Esophagus squamous epithelium (tissue), 5 donors: ENCODE measurements around the gene PRSS2. TPM values are rescaled to one million over a fixed set of nuclear protein-coding genes. Genes with fewer than 3 reads are reported as not detected.
"Not testable (repeated sequence)": the region's sequence is repeated elsewhere in the genome, so short reads cannot be mapped to it uniquely, and the experiment has no call there.

Source experiments
- DNase-seq: peaks from one replicate; lab custom pipeline; 2025; lab: John Stamatoyannopoulos, UW
- H3K27ac ChIP-seq, 4 donors: fragments of 200-600 bp; sonication (generic); one replicate each; pipeline ENCODE4 v1.5.1; 2016 to 2019; ENCODE audit warnings: mild to moderate bottlenecking in 1 of 4
- H3K27me3 ChIP-seq, 4 donors: fragments of 200-600 bp; sonication (generic); 1 replicate in 3 of 4; 2 replicates in 1 of 4; pipeline versions ENCODE4 v1.5.1 to v1.6.0; 2017 to 2021; ENCODE audit warnings: antibody characterized with exemption in 1 of 4
- H3K36me3 ChIP-seq, 3 donors: fragments of 200-600 bp; sonication (generic); one replicate each; pipeline ENCODE4 v1.5.1; 2016 to 2019
- H3K4me1 ChIP-seq, 3 donors: fragments of 200-600 bp; sonication (generic); one replicate each; pipeline ENCODE4 v1.5.1; 2017 to 2019
- H3K4me3 ChIP-seq, 4 donors: fragments of 200-600 bp; sonication (generic); 1 replicate in 3 of 4; 2 replicates in 1 of 4; pipeline ENCODE4 v1.5.1; 2016 to 2019; ENCODE audit warnings: mild to moderate bottlenecking in 2 of 4, moderate library complexity in 1 of 4
- H3K9me3 ChIP-seq, 3 donors: fragments of 200-600 bp; sonication (generic); one replicate each; pipeline ENCODE4 v1.5.1; 2016 to 2019
- POLR2A ChIP-seq, 4 donors: fragments of 450-650 bp; IDR thresholded peaks; one replicate each; pipeline ENCODE4 v1.6.1; 2017; ENCODE audit warnings: antibody characterized with exemption in 4 of 4, mild to moderate bottlenecking in 4 of 4, moderate library complexity in 3 of 4
- WGBS, 2 donors: methylation state at CpG; one replicate each; pipeline ENCODE4 v1.1.5; 2018; 5-methylcytosine and 5-hydroxymethylcytosine counted together
- intact Hi-C: fragments of 100-400 bp; cut with DNase I; formaldehyde crosslinking; loops from one replicate; pipeline ENCODE4 v1.15.0; 2022
- total RNA-seq, 4 donors: library from RNA; depleted of rRNA; stranded (reverse); fragments of >200 nt; gene quantifications; one replicate each; pipeline ENCODE4 v1.1.0, GENCODE V29; 2016
- TF ChIP-seq, protein P1 (sequence below), 6 experiments: fragments of 450-650 bp in 4 of 6; fragments of 200-600 bp in 2 of 6; sonication (generic) in 2 of 6; IDR thresholded peaks; one replicate each; pipeline ENCODE4 v1.5.1; 2016 to 2019; ENCODE audit warnings: antibody characterized with exemption in 6 of 6, mild to moderate bottlenecking in 4 of 6, moderate library complexity in 4 of 6
- donor health status: DM: yes; HTN: yes; CAD: no.

The PRSS2 gene
- total RNA-seq, 4 donors from 2014 or later: not detected

DNA sequence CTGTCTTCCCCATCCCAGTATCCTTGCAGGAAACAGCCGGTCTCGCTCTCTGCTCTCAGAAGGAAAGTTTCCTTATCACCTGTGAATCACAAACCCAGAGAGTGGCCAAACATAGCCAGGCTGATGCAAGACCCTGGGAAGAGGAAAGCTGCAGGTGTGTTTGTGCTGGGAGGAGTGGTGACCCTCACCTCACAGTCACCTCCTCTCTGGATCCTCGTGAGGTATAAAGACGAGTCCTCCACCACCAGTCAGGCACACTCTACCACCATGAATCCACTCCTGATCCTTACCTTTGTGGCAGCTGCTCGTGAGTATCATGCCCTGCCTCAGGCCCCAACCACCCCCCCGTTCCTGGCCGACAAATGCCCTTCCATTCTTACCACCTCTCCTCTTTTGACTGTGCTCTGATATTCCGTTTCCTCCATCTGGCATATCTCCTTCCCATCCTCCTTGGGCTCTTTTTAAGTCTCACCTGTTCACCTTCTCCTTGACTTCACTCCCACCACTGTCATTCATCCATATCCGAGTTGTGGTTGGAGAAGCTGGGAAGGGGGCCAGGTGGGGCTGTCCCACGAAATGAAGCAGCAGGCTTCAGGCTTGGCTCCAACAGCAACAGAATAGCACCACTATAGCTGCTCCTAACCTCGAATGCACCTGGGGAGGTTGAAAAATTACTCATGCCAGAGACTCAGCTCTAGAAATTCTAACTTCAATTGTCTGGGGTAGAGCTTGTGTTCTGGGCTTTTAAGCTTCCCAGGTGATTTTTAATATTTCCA is 21.4 kb upstream of the PRSS2 start, which contains the start of gene PRSS1:
TSS of gene PRSS1 (plus strand) at position 255 of the 776 bp plus-strand sequence. CDS start at position 268, 13 bp downstream.
- H3K27me3 ChIP-seq: no peaks in the 10 kb centered on the region
- no peak within 1 kb of the TSS for H3K4me3 ChIP-seq
- H3K27ac ChIP-seq: no peak within 1 kb of the TSS
- H3K4me1 ChIP-seq: no peaks in the 10 kb centered on the region
- H3K36me3 ChIP-seq: no peaks in the 10 kb centered on the region
- intact Hi-C loops: no loop called here
- H3K9me3 ChIP-seq: no peaks in the 10 kb centered on the region
- TF ChIP-seq, protein P1, sequence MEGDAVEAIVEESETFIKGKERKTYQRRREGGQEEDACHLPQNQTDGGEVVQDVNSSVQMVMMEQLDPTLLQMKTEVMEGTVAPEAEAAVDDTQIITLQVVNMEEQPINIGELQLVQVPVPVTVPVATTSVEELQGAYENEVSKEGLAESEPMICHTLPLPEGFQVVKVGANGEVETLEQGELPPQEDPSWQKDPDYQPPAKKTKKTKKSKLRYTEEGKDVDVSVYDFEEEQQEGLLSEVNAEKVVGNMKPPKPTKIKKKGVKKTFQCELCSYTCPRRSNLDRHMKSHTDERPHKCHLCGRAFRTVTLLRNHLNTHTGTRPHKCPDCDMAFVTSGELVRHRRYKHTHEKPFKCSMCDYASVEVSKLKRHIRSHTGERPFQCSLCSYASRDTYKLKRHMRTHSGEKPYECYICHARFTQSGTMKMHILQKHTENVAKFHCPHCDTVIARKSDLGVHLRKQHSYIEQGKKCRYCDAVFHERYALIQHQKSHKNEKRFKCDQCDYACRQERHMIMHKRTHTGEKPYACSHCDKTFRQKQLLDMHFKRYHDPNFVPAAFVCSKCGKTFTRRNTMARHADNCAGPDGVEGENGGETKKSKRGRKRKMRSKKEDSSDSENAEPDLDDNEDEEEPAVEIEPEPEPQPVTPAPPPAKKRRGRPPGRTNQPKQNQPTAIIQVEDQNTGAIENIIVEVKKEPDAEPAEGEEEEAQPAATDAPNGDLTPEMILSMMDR (IDR thresholded peaks at IDR 0.05): no peak
- no peak for TF ChIP-seq POLR2A (IDR thresholded peaks at IDR 0.05)
- DNase-seq: no peak
- WGBS, 2 donors: 40 to 60% methylated on average over 9 to 11 of the region's 11 CpGs

DNA sequence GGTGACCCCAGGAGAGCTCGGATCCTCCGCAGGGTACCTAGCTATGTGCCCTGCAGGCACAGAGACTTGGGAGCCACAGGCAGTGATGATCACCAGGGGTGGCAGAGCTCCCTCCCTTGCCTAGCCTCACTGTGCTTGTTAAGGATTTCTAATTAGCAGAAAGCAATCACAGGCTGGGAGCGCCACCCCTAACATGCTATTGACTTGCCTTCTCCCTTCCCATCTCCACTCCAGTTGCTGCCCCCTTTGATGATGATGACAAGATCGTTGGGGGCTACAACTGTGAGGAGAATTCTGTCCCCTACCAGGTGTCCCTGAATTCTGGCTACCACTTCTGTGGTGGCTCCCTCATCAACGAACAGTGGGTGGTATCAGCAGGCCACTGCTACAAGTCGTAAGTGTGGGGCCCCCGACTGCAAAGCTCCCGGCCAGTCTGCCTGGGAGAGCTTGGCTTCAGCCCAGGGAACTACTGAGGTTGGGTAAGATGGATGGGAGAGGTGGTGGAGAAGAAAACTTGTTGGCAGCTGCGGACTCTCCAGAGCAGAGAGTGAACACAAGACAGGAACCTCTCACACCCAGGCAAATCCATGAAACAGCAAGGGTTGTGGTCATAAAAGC is 20.3 kb upstream of the PRSS2 start:
- no peaks in the 10 kb centered on the region for H3K36me3 ChIP-seq
- TF ChIP-seq POLR2A (IDR thresholded peaks at IDR 0.05): no peak
- TF ChIP-seq, protein P1 (IDR thresholded peaks at IDR 0.05): no peak
- DNase-seq: no peak
- intact Hi-C loops: no loop called here
- H3K27ac ChIP-seq: no peak overlapping the region
- H3K4me3 ChIP-seq: no peak overlapping the region
- WGBS, 2 donors: 75 to 83% methylated on average over 4 to 7 of the region's 9 CpGs
- no peaks in the 10 kb centered on the region for H3K4me1 ChIP-seq
- no peaks in the 10 kb centered on the region for H3K27me3 ChIP-seq
- no peaks in the 10 kb centered on the region for H3K9me3 ChIP-seq

DNA sequence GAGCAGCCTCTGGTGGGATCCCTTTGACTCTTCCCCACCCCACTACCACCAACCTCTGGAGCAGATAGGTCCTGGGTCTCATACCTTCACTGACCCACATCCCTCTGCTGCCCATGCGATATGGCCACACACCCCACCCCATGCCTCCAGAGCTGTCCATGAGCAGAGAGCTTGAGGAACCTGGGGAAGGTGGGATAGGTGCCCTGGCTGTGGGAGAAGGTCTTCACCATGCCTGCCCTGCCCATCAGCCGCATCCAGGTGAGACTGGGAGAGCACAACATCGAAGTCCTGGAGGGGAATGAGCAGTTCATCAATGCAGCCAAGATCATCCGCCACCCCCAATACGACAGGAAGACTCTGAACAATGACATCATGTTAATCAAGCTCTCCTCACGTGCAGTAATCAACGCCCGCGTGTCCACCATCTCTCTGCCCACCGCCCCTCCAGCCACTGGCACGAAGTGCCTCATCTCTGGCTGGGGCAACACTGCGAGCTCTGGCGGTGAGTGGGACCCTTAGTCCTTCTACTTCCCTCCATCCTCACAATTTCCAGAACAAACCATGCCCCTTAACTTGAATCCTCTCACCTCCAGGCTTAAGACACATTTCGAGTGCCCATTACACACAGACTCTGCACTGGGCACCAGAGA is 19.1 kb upstream of the PRSS2 start:
- H3K36me3 ChIP-seq, H3K4me3 ChIP-seq, intact Hi-C loops, H3K27me3 ChIP-seq, H3K27ac ChIP-seq, DNase-seq, H3K9me3 ChIP-seq, H3K4me1 ChIP-seq: not testable (repeated sequence)
- 83 to 94% methylated on average over 11 to 12 of the region's 14 CpGs for WGBS, 2 donors

DNA sequence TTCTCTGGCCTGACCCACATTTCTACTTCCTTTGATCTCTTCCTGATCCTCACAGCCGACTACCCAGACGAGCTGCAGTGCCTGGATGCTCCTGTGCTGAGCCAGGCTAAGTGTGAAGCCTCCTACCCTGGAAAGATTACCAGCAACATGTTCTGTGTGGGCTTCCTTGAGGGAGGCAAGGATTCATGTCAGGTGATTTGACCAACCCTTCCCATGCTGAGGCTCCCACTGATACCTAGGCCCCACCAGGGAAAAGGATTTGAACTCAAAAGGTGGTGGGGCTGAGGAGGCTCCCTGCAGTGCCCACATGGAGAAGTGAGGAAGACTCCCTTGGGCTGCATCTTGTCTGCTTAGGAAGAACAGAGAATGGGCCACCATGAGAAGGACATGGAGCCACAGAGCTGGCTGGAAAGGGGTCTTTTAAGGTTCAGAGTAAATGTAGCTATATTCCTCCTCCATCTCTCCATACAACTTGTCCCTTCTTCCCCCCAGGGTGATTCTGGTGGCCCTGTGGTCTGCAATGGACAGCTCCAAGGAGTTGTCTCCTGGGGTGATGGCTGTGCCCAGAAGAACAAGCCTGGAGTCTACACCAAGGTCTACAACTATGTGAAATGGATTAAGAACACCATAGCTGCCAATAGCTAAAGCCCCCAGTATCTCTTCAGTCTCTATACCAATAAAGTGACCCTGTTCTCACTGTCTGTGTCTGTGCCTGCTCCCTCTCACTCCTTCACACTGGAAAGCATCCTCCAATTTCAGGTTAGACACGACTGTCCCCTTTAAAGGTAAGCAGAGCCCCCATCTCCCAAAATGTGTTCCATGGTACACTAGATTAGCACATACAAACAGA is 18.2 kb upstream of the PRSS2 start:
- no peaks in the 10 kb centered on the region for H3K9me3 ChIP-seq
- no peaks in the 10 kb centered on the region for H3K27me3 ChIP-seq
- no peak for DNase-seq
- H3K4me1 ChIP-seq: no peaks in the 10 kb centered on the region
- H3K4me3 ChIP-seq: no peak overlapping the region
- WGBS, 2 donors: 60 to 67% methylated on average over 3 of the region's 3 CpGs
- H3K36me3 ChIP-seq: no peaks in the 10 kb centered on the region
- intact Hi-C loops: no loop called here
- H3K27ac ChIP-seq: no peak overlapping the region
- TF ChIP-seq, protein P1 (IDR thresholded peaks at IDR 0.05): no peak
- TF ChIP-seq POLR2A (IDR thresholded peaks at IDR 0.05): no peak

DNA sequence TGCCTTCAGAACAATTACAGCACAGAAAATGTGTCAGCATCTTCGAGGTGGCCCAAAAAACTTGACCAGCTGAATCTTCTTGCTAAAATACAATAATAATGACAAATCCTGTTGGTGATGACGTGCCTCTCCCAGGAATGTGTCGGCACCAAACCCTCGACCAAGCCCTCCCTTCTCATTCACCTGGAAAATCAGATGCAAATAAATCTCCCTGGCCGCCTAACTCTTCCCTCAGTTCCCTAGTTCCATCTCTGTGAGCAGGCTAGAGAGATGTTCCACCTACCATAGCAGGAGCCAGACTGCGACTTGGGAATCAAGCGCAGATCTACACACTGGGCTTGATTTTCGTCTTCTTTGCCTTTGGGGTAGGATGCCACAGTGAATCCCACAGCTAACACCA is 17.4 kb upstream of the PRSS2 start:
- Histone ChIP-seq H3K27ac (no peak overlapping the region), H3K4me1 (no peaks in the 10 kb centered on the region), H3K4me3 (no peak overlapping the region), H3K36me3 (no peaks in the 10 kb centered on the region), H3K27me3 (no peaks in the 10 kb centered on the region), H3K9me3 (no peaks in the 10 kb centered on the region)
- intact Hi-C loops: no loop called here
- TF ChIP-seq, protein P1 (IDR thresholded peaks at IDR 0.05): no peak
- TF ChIP-seq POLR2A (IDR thresholded peaks at IDR 0.05): no peak
- WGBS, 2 donors: 48 to 64% methylated on average over 3 to 7 of the region's 8 CpGs
- DNase-seq: no peak

DNA sequence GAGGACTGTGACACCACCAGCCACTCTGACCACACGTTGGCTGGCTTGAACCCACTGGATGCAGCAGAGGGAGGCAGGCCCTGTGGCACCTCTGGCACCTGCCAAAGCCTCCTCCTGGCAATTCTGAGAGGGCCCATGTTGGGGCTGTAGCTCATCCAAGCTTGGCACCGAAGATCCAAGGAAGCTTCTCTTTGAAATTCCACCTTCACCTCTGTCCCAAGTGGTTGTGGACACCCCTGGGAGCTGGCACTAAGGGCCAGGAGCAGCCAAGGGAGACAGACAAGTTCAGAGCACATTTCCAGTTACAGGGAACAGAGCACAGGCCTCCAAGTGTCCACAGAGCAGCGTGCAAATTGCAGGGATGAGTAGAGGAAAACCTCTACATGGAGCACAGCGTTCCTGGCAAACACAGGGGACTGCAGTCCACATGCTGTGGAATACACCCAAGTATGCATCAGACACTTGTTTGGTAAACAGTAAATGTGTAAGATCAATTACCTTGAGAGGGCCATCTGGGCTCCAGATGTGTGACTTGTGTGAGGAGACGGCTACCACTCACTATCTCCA is 16.8 kb upstream of the PRSS2 start:
- H3K27me3 ChIP-seq, H3K4me3 ChIP-seq, H3K4me1 ChIP-seq, H3K36me3 ChIP-seq, H3K9me3 ChIP-seq, DNase-seq, intact Hi-C loops, H3K27ac ChIP-seq: not testable (repeated sequence)
- 49 to 77% methylated on average over 2 to 5 of the region's 5 CpGs for WGBS, 2 donors
